DND-41 (cell line): ENCODE measurements around the gene STAB2.

ENCODE experiments used
- ATAC-seq: fragments of 200-7000 bp; cut with Tn5 transposase; 3 replicates; pipeline ENCODE4 v1.9.1; 2021; ENCODE audit warnings: low read depth; ENCODE audit not compliant: insufficient read depth
- DNase-seq: peaks from one replicate; pipeline ENCODE4 v3.0.0-alpha.2; 2020
- H2AFZ ChIP-seq: 2 replicates; pipeline ENCODE4 v1.6.0; 2012; ENCODE audit warnings: low read depth, low read length
- H3K27ac ChIP-seq: 2 replicates; pipeline ENCODE4 v1.5.1; 2012; ENCODE audit warnings: low read length, inconsistent platforms
- H3K27me3 ChIP-seq: fragments of 200-600 bp; sonication (generic); 2 replicates; pipeline ENCODE4 v1.6.0; 2012; ENCODE audit warnings: low read length, mild to moderate bottlenecking, inconsistent platforms; ENCODE audit not compliant: insufficient read depth, poor library complexity
- H3K36me3 ChIP-seq: 2 replicates; pipeline ENCODE4 v1.5.1; 2012; ENCODE audit warnings: low read length, inconsistent platforms; ENCODE audit not compliant: insufficient read depth
- H3K4me1 ChIP-seq: 2 replicates; pipeline ENCODE4 v1.5.1; 2012; ENCODE audit warnings: mild to moderate bottlenecking, low read length; ENCODE audit not compliant: insufficient read depth
- H3K4me2 ChIP-seq: 2 replicates; pipeline ENCODE4 v1.6.0; 2012; ENCODE audit warnings: mild to moderate bottlenecking, moderate library complexity, low read length, inconsistent platforms; ENCODE audit not compliant: insufficient read depth
- H3K4me3 ChIP-seq, 2 experiments: fragments of 200-600 bp in 1 of 2; shearing (Covaris generic) in 1 of 2; 2 replicates each; pipeline ENCODE4 v1.5.1; 2012 to 2016; ENCODE audit warnings: inconsistent platforms in 2 of 2, low read length in 2 of 2, mild to moderate bottlenecking in 2 of 2, low read depth in 1 of 2, moderate library complexity in 1 of 2
- H3K79me2 ChIP-seq: 2 replicates; pipeline ENCODE4 v1.6.0; 2012; ENCODE audit warnings: low read length, inconsistent platforms; ENCODE audit not compliant: insufficient read depth
- H3K9ac ChIP-seq: 2 replicates; pipeline ENCODE4 v1.6.0; 2012; ENCODE audit warnings: low read depth, mild to moderate bottlenecking, inconsistent platforms, low read length, moderate library complexity
- H3K9me3 ChIP-seq: 2 replicates; pipeline ENCODE4 v1.5.1; 2012; ENCODE audit warnings: low read length, moderate library complexity, mild to moderate bottlenecking, inconsistent platforms; ENCODE audit not compliant: insufficient read depth, severe bottlenecking
- H4K20me1 ChIP-seq: 2 replicates; pipeline ENCODE4 v1.6.0; 2012; ENCODE audit warnings: low read length; ENCODE audit not compliant: insufficient read depth
- CTCF ChIP-seq: IDR thresholded peaks from 2 replicates; pipeline ENCODE4 v1.5.1; 2012; ENCODE audit warnings: borderline replicate concordance, low read length, moderate library complexity, mild to moderate bottlenecking; ENCODE audit not compliant: poor library complexity, severe bottlenecking; ENCODE audit errors: extremely low read depth
- EZH2 ChIP-seq: IDR thresholded peaks from 3 replicates; pipeline ENCODE4 v1.6.1; 2012; ENCODE audit warnings: borderline replicate concordance, low read depth, mild to moderate bottlenecking, moderate library complexity, low read length, inconsistent platforms; ENCODE audit not compliant: severe bottlenecking

Gene STAB2

GRCh38 chr12:103569278-103569677, 17.8 kb upstream of the STAB2 start:
- Histone ChIP-seq H3K9me3 (peaks cover 15% of the 10 kb centered on the region), H3K79me2 (no peaks in the 10 kb centered on the region), H3K27ac (no peak overlapping the region), H3K4me2 (no peak overlapping the region), H3K4me3 (no peak overlapping the region), H4K20me1 (no peaks in the 10 kb centered on the region), H3K4me1 (no peaks in the 10 kb centered on the region), H3K36me3 (no peaks in the 10 kb centered on the region), H3K27me3 (no peaks in the 10 kb centered on the region), H3K9ac (no peak overlapping the region), H2AFZ (no peak overlapping the region)
- TF ChIP-seq CTCF = no peak
- TF ChIP-seq EZH2 = no peak
- DNase-seq (no peak), ATAC-seq (no peak)

- Histone ChIP-seq H3K27ac (no peak overlapping the region), H3K9me3 (peaks cover 5% of the 10 kb centered on the region), H3K79me2 (no peaks in the 10 kb centered on the region), H3K9ac (no peak overlapping the region), H2AFZ (no peak overlapping the region), H4K20me1 (no peaks in the 10 kb centered on the region), H3K27me3 (no peaks in the 10 kb centered on the region), H3K4me3 (no peak overlapping the region), H3K4me2 (no peak overlapping the region), H3K36me3 (no peaks in the 10 kb centered on the region), H3K4me1 (no peaks in the 10 kb centered on the region)
- ATAC-seq (no peak), DNase-seq (no peak)
- TF ChIP-seq EZH2 (no peak), CTCF (no peak)
Measured at GRCh38 chr12:103571286-103571685, 15.8 kb upstream of the STAB2 start.

GRCh38 chr12:103572312-103573045, 14.6 kb upstream of the STAB2 start:
- H3K4me1 ChIP-seq = no peaks in the 10 kb centered on the region
- H3K27me3 ChIP-seq = no peaks in the 10 kb centered on the region
- no peaks in the 10 kb centered on the region for H3K79me2 ChIP-seq
- no peak overlapping the region for H3K9ac ChIP-seq
- H3K4me2 ChIP-seq = no peak overlapping the region
- H3K4me3 ChIP-seq = no peak overlapping the region
- no peak overlapping the region for H2AFZ ChIP-seq
- H3K9me3 ChIP-seq = no peaks in the 10 kb centered on the region
- TF ChIP-seq CTCF = no peak
- no peak for TF ChIP-seq EZH2
- no peaks in the 10 kb centered on the region for H4K20me1 ChIP-seq
- ATAC-seq (no peak), DNase-seq (no peak)
- H3K27ac ChIP-seq = no peak overlapping the region
- no peaks in the 10 kb centered on the region for H3K36me3 ChIP-seq

GRCh38 chr12:103573185-103573584, 13.9 kb upstream of the STAB2 start:
- no peak for DNase-seq
- no peak overlapping the region for H3K9ac ChIP-seq
- no peak overlapping the region for H3K4me3 ChIP-seq
- H4K20me1 ChIP-seq = no peaks in the 10 kb centered on the region
- no peak overlapping the region for H3K27ac ChIP-seq
- no peak for ATAC-seq
- no peaks in the 10 kb centered on the region for H3K79me2 ChIP-seq
- no peak overlapping the region for H3K4me2 ChIP-seq
- no peaks in the 10 kb centered on the region for H3K27me3 ChIP-seq
- no peak overlapping the region for H2AFZ ChIP-seq
- no peaks in the 10 kb centered on the region for H3K4me1 ChIP-seq
- H3K36me3 ChIP-seq = no peaks in the 10 kb centered on the region
- no peaks in the 10 kb centered on the region for H3K9me3 ChIP-seq
- TF ChIP-seq CTCF (no peak), EZH2 (no peak)
